Epithelial cell of esophagus (primary cell): ENCODE measurements around the gene CXXC4.

Experiments used
- DNase-seq: peaks from one replicate; pipeline ENCODE4 v3.0.0; 2010; ENCODE audit warnings: low read depth
- H3K4me3 ChIP-seq: 2 replicates; pipeline ENCODE4 v1.5.1; 2011; ENCODE audit warnings: mild to moderate bottlenecking, low read length, control low read depth
- TF ChIP-seq, protein P1 (sequence below): IDR thresholded peaks from 2 replicates; pipeline ENCODE4 v1.5.1; 2011; ENCODE audit warnings: low read depth, mild to moderate bottlenecking, low read length, control low read depth, inconsistent platforms; ENCODE audit not compliant: insufficient read depth; ENCODE audit errors: missing control alignments

Gene CXXC4

DNA sequence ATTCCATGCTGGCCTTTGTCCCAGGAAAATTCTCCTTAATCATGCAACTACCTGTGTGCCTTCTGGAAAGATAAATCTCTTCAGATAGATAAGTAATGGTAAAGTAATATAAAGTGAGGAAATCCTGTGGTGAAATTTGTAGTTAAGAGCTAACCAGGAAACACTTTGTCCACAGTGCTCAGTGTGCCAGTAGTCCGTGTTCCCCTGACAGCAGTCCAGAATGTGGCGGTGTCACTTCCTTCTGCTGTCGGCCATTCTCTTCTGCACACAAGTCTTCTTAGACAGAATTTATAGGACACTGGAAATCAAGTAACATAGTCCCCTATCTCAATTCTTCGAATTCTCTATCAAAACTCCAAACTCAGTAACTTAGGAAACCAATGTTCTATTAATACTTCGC, 5.7 kb upstream of the CXXC4 start:
- TF ChIP-seq, protein P1, sequence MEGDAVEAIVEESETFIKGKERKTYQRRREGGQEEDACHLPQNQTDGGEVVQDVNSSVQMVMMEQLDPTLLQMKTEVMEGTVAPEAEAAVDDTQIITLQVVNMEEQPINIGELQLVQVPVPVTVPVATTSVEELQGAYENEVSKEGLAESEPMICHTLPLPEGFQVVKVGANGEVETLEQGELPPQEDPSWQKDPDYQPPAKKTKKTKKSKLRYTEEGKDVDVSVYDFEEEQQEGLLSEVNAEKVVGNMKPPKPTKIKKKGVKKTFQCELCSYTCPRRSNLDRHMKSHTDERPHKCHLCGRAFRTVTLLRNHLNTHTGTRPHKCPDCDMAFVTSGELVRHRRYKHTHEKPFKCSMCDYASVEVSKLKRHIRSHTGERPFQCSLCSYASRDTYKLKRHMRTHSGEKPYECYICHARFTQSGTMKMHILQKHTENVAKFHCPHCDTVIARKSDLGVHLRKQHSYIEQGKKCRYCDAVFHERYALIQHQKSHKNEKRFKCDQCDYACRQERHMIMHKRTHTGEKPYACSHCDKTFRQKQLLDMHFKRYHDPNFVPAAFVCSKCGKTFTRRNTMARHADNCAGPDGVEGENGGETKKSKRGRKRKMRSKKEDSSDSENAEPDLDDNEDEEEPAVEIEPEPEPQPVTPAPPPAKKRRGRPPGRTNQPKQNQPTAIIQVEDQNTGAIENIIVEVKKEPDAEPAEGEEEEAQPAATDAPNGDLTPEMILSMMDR, result no peak
- no peak overlapping the region for H3K4me3 ChIP-seq
- no peak for DNase-seq

DNA sequence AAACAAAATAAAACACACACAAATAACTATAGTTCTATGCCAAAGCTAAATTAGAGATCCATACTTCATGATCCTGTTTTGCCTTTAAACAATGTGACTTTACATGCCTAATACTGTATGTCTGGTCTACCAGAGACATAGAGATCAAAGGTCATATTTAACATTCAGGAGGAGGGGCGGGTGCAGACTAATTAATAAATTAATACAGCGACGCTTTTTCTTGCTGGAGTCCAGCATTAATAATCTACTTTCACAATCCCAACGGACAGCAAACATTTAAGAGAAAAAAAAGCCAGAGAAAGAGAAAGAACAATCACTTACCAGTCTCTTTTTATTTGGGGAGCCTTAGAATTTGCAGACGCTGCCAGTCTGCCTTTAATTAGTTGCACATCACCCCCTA, 509 bp downstream of the CXXC4 start:
- TF ChIP-seq, protein P1, result no peak
- peak overlapping the region; percentile 41 for H3K4me3 ChIP-seq
- DNase-seq, result no peak

DNA sequence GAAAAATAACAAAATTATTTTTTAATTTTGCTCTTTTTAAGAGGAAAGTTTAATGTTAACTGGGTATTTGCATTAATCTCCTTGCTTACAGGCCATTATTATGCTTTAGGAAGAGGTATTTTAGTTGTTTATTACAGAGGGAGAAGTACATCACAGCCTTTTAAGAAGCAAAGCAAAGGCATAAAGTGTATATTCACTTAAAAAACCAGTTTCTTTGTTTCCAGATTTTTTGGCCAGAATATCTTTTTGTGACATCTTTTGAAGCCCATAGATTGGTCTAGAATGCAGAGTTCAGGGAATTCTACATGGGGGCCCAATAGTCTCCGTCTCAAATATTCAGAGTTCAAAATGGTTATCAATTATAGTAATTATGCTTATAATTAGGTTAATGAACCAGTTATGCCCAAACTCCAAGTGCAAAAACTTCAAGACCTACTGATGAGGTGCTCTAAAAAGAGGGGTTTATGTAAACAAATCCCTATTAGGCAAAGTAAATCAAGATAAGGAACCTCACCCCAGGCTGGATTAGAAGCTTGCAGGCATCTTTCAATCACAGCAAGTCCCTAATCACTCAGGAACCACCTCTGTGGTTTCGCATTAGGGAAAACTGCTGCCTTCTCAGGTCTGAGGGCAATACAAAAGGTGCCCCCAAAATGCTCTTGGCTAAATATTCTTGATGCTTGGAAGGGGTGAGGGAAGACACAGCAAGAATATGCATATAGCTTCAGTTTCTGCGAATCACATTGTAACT, 1.4 kb downstream of the CXXC4 start:
- H3K4me3 ChIP-seq, result no peak overlapping the region
- TF ChIP-seq, protein P1, result no peak
- no peak for DNase-seq

DNA sequence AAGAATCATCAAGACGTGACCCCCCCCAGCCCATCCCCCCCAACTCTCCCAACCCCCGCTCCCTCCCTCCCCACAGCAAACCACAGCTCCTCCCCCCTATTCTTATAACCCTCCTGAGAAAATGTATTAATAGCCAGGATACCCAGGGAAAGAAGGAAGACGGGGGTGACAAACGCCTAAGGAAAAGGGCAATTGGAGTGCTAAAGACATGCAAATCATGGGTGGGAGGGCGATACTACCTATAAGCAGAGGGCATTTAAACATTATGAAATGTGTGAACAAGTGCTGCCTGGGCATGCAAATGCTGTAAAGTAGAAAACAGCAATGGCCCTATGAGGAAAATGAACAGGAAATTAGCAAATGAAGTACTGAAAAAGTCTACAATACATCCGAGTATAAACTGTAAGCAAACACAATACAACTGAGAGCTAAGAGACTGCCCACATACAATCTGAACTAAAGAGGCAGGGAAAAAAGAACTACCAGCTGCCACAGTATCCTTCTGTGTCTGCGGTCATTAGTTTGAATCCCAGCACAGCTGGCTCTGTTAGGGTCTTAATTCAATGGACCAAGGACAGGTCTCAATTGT, 2.4 kb downstream of the CXXC4 start:
- peak; percentile 54 for DNase-seq
- TF ChIP-seq, protein P1, result no peak
- H3K4me3 ChIP-seq, result peak overlapping the region; percentile 70

DNA sequence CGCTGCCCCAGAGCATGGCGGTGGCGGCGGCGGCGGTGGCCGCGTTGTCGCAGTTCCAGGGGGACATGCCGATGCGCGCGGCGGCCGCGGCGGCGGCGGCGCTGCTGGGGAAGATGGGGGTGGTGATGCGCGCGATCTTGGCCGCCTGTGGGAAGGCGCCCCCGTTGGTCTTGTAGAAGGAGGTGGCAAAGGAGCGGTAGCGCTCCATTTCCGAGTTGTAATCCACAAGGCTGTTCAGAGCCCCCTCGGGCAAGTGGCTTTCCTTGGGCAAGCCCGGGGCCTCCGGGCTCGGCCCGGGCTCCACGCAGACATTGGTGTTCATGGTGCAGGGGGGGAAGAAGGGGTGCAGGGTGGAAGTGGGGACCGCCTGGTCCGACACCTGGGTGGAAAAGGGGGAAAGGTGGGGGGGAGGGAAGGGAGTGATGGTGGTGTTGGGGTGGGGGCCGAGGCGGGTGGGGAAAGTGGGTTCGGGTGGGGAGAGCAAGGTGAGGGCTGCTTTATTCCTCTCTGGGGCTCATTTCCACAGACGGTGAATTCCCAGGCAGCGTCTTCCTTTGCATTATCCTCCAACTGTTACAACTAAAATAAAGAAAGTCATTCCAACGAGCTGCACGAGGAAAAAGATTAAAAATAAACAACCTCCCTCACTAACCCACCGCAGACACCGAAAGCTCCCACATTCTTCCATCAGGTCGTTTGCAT, 3.1 kb downstream of the CXXC4 start:
- peak; percentile 22 for DNase-seq
- peak overlapping the region; percentile 70 for H3K4me3 ChIP-seq
- TF ChIP-seq, protein P1, result no peak

DNA sequence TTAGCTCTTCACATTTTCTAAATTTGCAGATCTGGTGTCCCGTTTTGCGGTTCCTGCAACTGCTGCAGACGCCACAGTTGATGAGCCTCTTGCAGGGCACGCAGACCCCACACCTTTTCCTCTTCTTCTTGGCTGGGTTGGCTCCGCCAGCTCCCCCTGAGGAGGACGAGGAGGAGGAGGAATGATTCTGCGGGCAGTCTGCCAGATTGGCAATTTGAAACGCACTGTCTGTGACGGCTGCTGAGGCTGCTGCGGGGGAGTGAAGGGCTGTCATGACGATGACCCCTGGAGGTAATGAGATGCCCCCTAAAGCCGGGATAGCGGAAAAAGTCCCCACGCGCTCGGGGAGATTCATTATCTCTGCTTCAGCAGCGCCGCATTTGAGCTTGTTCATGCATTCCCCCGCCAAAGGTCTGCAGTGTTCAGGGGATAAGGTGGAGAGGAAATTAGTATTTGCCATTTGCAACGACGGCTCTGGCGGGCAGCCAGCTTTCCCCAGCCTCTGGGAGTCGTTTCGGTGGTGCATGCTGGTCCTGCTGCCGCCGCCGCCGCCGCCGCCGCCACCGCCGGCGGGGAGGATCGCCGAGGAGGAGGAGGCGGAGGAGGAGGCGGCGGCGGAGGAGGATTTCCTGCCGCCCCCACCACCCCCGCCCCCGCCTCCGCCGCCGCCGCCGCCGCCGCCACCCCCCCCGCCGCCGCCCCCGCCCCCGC, 3.8 kb downstream of the CXXC4 start:
- TF ChIP-seq, protein P1, result no peak
- peak overlapping the region; percentile 70 for H3K4me3 ChIP-seq
- peak; percentile 57 for DNase-seq
